Ishikawa (cell line): ENCODE results near the gene MIAT.

ENCODE experiments used
- CREB1 ChIP-seq: IDR thresholded peaks from 2 replicates; pipeline ENCODE4 v1.6.1; 2012; ENCODE audit warnings: low read depth
- MAX ChIP-seq: IDR thresholded peaks from 2 replicates; pipeline ENCODE4 v1.6.1; 2012
- RAD21 ChIP-seq: IDR thresholded peaks from 2 replicates; pipeline ENCODE4 v1.6.1; 2012; ENCODE audit warnings: low read depth
- REST ChIP-seq: IDR thresholded peaks from 2 replicates; pipeline ENCODE4 v1.6.1; 2012; ENCODE audit warnings: low read depth, mild to moderate bottlenecking
- TAF1 ChIP-seq: IDR thresholded peaks from 2 replicates; pipeline ENCODE4 v1.6.1; 2012; ENCODE audit warnings: low read depth, mild to moderate bottlenecking
- YY1 ChIP-seq: IDR thresholded peaks from 2 replicates; pipeline ENCODE4 v1.6.1; 2012; ENCODE audit warnings: low read depth
- TF ChIP-seq, protein P1 (sequence below): IDR thresholded peaks from 2 replicates; pipeline ENCODE4 v1.6.1; 2012

DNA sequence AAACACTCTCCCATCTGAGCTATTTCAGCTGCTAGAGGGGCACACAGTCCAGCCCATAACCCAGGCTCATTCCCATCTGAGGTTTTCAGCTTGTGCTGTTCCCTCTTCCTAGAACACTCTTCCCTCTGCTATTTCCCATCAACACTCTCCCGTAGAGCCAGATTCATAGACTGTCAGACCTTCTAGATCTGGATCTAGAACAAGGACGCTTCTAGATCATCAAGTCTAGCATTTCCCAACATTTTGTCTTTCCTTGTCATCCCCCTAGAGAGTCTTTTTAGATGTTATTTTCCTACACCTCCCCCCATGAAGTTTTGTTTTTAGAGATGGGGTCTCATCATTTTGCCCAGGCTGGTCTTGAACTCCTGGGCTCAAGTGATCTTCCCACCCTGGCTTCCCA lies 22.3 kb upstream of the MIAT start:
- no peak for TF ChIP-seq TAF1
- no peak for TF ChIP-seq YY1
- no peak for TF ChIP-seq CREB1
- no peak for TF ChIP-seq MAX
- TF ChIP-seq RAD21: no peak
- no peak for TF ChIP-seq REST
- TF ChIP-seq, protein P1, sequence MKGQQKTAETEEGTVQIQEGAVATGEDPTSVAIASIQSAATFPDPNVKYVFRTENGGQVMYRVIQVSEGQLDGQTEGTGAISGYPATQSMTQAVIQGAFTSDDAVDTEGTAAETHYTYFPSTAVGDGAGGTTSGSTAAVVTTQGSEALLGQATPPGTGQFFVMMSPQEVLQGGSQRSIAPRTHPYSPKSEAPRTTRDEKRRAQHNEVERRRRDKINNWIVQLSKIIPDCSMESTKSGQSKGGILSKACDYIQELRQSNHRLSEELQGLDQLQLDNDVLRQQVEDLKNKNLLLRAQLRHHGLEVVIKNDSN: no peak
